ENCODE measurements around the gene GPSM3. TPM values are rescaled to one million over a fixed set of nuclear protein-coding genes. Genes with fewer than 3 reads are reported as not detected.
"Not testable (repeated sequence)": the region's sequence is repeated elsewhere in the genome, so short reads cannot be mapped to it uniquely, and the experiment has no call there.

GPSM3 gene
- total RNA-seq, 2 donors from 2014 or later: 6.7 to 8.6 TPM

DNA sequence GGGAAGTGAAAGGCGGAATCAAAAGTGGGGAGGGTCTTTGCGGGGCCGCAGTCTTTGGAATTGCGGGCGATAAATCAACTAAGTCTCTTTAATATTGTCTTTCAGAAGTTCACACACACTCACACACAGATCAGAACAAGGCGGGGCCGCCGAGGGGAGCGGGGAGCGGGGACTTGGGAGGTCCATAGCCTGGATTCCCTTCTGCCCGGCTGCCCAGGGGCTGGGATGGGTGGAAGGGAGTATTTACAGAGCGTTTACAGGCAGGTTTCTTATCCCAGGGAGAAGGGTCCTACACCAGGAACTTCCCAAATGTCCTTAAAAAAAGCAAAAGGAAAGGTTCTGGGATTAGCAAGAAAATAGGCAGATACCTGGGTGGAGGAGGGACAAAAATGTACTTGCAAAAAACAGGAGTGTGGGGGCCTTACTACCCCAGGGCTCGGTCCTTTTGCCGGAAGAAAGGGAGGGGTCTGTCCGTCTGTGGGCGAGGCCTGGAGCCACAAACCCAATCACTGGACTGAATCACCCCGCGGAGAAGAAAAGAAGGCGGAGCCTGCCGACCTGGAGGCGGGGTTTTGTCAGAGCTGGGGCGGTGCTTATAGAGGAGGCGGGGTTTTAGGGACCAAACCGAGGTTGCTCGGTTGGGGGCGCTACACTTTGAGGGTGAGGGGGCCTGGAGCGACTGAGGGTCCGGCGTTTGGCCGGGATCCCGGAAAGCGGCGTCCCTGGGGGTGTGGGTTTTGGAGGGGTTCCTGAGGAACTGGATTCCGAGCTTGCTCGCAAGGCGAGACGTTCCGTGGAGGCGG is 44.0 kb downstream of the GPSM3 start:
- peak overlapping the region; percentile 17 for H3K4me3 ChIP-seq
- H3K27me3 ChIP-seq: no peaks in the 10 kb centered on the region
- TF ChIP-seq CTCF (IDR thresholded peaks at IDR 0.05): no peak
- DNase-seq: peak; percentile 87
- no peaks in the 10 kb centered on the region for H3K9me3 ChIP-seq
- no peak overlapping the region for H3K9ac ChIP-seq (ENCODE audit: low read depth in 2 of 2, low read length in 2 of 2)
- intact Hi-C loops (cut with DNase I): no loop called here
- H3K27ac ChIP-seq: no peak overlapping the region
- no peaks in the 10 kb centered on the region for H3K36me3 ChIP-seq
- H3K4me1 ChIP-seq: no peaks in the 10 kb centered on the region

DNA sequence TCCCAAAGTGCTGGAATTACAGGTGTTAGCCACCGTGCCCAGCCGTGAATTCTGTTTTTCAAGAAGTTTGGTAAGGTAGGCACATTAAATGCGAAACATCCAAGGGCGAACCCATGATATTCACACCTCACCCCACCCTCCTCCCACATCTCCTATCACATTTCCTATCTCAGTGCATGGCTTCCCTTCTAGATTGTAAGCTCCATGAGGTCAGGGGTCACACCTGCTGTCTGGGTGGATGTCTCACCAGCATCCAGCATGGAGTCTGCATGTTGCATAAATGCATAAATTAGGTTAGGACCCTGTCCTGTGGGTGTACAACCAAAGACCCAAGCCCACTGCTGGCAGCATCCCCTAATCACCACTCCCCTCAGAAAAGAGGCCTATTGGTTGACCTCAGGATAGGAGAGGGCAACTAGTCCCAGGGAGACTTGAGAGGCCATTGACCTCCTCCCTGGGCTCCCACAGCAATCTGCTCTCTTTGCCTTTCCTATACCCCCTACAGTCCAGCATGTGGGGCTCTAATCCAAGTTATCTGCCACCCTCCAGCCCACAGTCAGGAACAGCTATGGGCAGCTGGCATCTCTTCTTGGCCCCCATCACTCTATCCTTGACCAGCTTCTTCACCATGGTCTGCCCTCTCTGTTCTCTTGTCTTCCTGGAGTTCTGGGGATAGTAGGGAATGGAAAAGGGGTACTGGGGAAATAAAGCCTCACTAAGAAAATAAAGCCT is 44.9 kb downstream of the GPSM3 start:
- intact Hi-C loops (cut with DNase I): no loop called here
- DNase-seq: no peak
- Histone ChIP-seq H3K4me3 (no peak overlapping the region), H3K36me3 (no peaks in the 10 kb centered on the region), H3K9me3 (no peaks in the 10 kb centered on the region), H3K27me3 (no peaks in the 10 kb centered on the region), H3K9ac (ENCODE audit: low read depth in 2 of 2, low read length in 2 of 2) (no peak overlapping the region), H3K4me1 (no peaks in the 10 kb centered on the region), H3K27ac (no peak overlapping the region)
- TF ChIP-seq CTCF (IDR thresholded peaks at IDR 0.05): no peak

- Histone ChIP-seq H3K4me1 (no peaks in the 10 kb centered on the region), H3K36me3 (no peaks in the 10 kb centered on the region), H3K9me3 (no peaks in the 10 kb centered on the region), H3K9ac (ENCODE audit: low read depth in 2 of 2, low read length in 2 of 2) (no peak overlapping the region), H3K4me3 (no peak overlapping the region), H3K27ac (no peak overlapping the region), H3K27me3 (no peaks in the 10 kb centered on the region)
- DNase-seq: no peak
- no peak for TF ChIP-seq CTCF (IDR thresholded peaks at IDR 0.05)
- intact Hi-C loops (cut with DNase I): no loop called here
Observed at GRCh38 chr6:32146687-32147086, 45.8 kb downstream of the GPSM3 start.

GRCh38 chr6:32146287-32146686 is 46.2 kb downstream of the GPSM3 start:
- Histone ChIP-seq H3K27me3 (no peaks in the 10 kb centered on the region), H3K4me1 (no peaks in the 10 kb centered on the region), H3K9ac (ENCODE audit: low read depth in 2 of 2, low read length in 2 of 2) (no peak overlapping the region), H3K27ac (no peak overlapping the region), H3K36me3 (no peaks in the 10 kb centered on the region), H3K4me3 (no peak overlapping the region), H3K9me3 (no peaks in the 10 kb centered on the region)
- no peak for DNase-seq
- intact Hi-C loops (cut with DNase I): no loop called here
- no peak for TF ChIP-seq CTCF (IDR thresholded peaks at IDR 0.05)

DNA sequence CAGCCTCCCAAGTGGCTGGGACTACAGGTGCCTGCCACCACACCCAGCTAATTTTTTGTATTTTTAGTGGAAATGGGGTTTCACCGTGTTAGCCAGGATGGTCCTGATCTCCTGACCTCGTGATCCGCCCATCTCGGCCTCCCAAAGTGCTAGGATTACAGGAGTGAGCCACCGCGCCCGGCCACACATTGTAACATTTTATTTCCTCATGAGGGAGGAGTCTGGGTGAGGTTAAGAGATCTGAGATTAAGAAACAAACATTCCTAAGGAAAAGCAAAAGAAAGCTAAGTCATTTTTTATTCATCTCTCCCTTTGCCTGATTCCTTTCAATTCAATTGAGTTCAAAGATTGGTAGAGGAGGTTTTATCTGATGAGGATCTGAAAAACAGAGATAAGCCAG is 48.2 kb downstream of the GPSM3 start:
- H3K4me3 ChIP-seq; intact Hi-C loops (cut with DNase I): not testable (repeated sequence)

More for the DNA sequence above, 48.2 kb downstream of the GPSM3 start:
- not testable (repeated sequence) for H3K36me3 ChIP-seq; H3K27me3 ChIP-seq; H3K27ac ChIP-seq; H3K4me1 ChIP-seq; H3K9ac ChIP-seq (ENCODE audit: low read depth in 2 of 2, low read length in 2 of 2); H3K9me3 ChIP-seq
- peak; percentile 51 for DNase-seq

Small RNA genes within 50 kb of the gene (microRNA-seq; reads per million reads assigned to microRNA genes)
- gene MIR6721: not detected
- gene MIR6833: not detected

Other genes with a start within 250 kb of the GPSM3 start
- gene CFB, start 246.5 kb downstream of the GPSM3 start, total RNA-seq: 10 to 100 TPM; 20.4 to 60.6 TPM
- 10 to 100 TPM; 50.3 to 55.6 TPM for gene NELFE, start 233.7 kb downstream of the GPSM3 start, total RNA-seq
- gene SKIC2, start 233.5 kb downstream of the GPSM3 start, total RNA-seq: 10 to 100 TPM; 52.5 to 81.1 TPM
- gene DXO, start 220.5 kb downstream of the GPSM3 start, total RNA-seq: 10 to 100 TPM; 13.0 to 16.1 TPM
- gene C4A, start 210.6 kb downstream of the GPSM3 start, total RNA-seq: 10 to 100 TPM; 15.9 to 23.4 TPM
- gene C4B, start 177.8 kb downstream of the GPSM3 start, total RNA-seq: 10 to 100 TPM; 11.9 to 19.4 TPM
- 1 to 10 TPM in 1 of 2 donors, not detected in 1; 3.3 TPM for gene CYP21A2, start 154.2 kb downstream of the GPSM3 start, total RNA-seq
- gene TNXB, start 83.3 kb downstream of the GPSM3 start, total RNA-seq: 10 to 100 TPM in 1 of 2 donors, 1 to 10 TPM in 1; 7.3 to 20.1 TPM
- 100 to 1,000 TPM in 1 of 2 donors, 10 to 100 TPM in 1; 83.3 to 131 TPM for gene ATF6B, start 64.4 kb downstream of the GPSM3 start, total RNA-seq
- 1 to 10 TPM; 5.2 to 8.1 TPM for gene FKBPL, start 62.4 kb downstream of the GPSM3 start, total RNA-seq
- under 1 TPM; 0.72 to 0.90 TPM for gene PRRT1, start 40.7 kb downstream of the GPSM3 start, total RNA-seq
- gene PPT2, start 38.5 kb downstream of the GPSM3 start, total RNA-seq: 10 to 100 TPM; 18.4 to 21.0 TPM
- 10 to 100 TPM; 10.4 to 13.7 TPM for gene EGFL8, start 28.0 kb downstream of the GPSM3 start, total RNA-seq
- gene AGPAT1, start 16.6 kb downstream of the GPSM3 start, total RNA-seq: 10 to 100 TPM; 44.1 to 54.5 TPM
- 10 to 100 TPM; 75.8 to 87.4 TPM for gene RNF5, start 14.2 kb downstream of the GPSM3 start, total RNA-seq
- 10 to 100 TPM in 1 of 2 donors, 1 to 10 TPM in 1; 4.1 to 10.1 TPM for gene AGER, start 8.4 kb downstream of the GPSM3 start, total RNA-seq
- 10 to 100 TPM; 47.5 TPM for gene PBX2, start 2.4 kb downstream of the GPSM3 start, total RNA-seq
- 1 to 10 TPM; 2.9 to 3.7 TPM for gene NOTCH4, start 31.4 kb upstream of the GPSM3 start, total RNA-seq
- not detected for gene TSBP1, start 179.3 kb upstream of the GPSM3 start, total RNA-seq
- not detected for gene BTNL2, start 214.5 kb upstream of the GPSM3 start, total RNA-seq
- gene HLA-DRA, start 247.2 kb upstream of the GPSM3 start, total RNA-seq: 100 to 1,000 TPM in 1 of 2 donors, 10 to 100 TPM in 1; 44.3 to 185 TPM

Data from colonic mucosa (tissue), 4 donors.